ENCODE data around the gene SKOR1.
A peak's percentile ranks its signal among the peaks of the same experiment; 100 is the strongest.

The SKOR1 gene

GRCh38 chr15:67818464-67818863 lies 6.8 kb upstream of the SKOR1 start:
- peaks cover 53 to 61% (median 59%) of the 10 kb centered on the region in 11 experiments for H3K27me3 ChIP-seq
- no peak overlapping the region for H3K4me2 ChIP-seq
- H3K27ac ChIP-seq: no peak overlapping the region
- peaks cover 0 to 9% (median 4%) of the 10 kb centered on the region in 11 experiments; a peak in 6 of 22 replicates for H3K36me3 ChIP-seq
- no peak overlapping the region for H3K4me3 ChIP-seq
- H3K4me1 ChIP-seq: no peaks in the 10 kb centered on the region
- no peak overlapping the region for H3K9ac ChIP-seq
- H4K20me1 ChIP-seq: peaks cover 0 to 50% (median 7%) of the 10 kb centered on the region in 11 experiments; a peak in 10 of 22 replicates
- peaks cover 24 to 63% (median 44%) of the 10 kb centered on the region in 11 experiments for H3K9me3 ChIP-seq (replicated peaks in 1 of 11)
- no peak for TF ChIP-seq Cebpa-rat (IDR thresholded peaks at IDR 0.05)

GRCh38 chr15:67819636-67820035 lies 5.7 kb upstream of the SKOR1 start:
- peaks cover 64 to 73% (median 71%) of the 10 kb centered on the region in 11 experiments for H3K27me3 ChIP-seq
- H4K20me1 ChIP-seq: peaks cover 0 to 59% (median 8%) of the 10 kb centered on the region in 11 experiments; a peak in 11 of 22 replicates
- H3K4me2 ChIP-seq: no peak overlapping the region

GRCh38 chr15:67820122-67820991 lies 5.0 kb upstream of the SKOR1 start:
- Histone ChIP-seq H3K4me2 (no peak overlapping the region), H3K27ac (no peak overlapping the region), H4K20me1 (peaks cover 0 to 61% (median 10%) of the 10 kb centered on the region in 11 experiments; a peak in 11 of 22 replicates), H3K36me3 (peaks cover 0 to 6% (median 4%) of the 10 kb centered on the region in 11 experiments; a peak in 6 of 22 replicates), H3K9me3 (replicated peaks in 1 of 11) (peaks cover 22 to 75% (median 50%) of the 10 kb centered on the region in 11 experiments), H3K4me3 (no peak overlapping the region), H3K9ac (no peak overlapping the region), H3K4me1 (peaks cover 0 to 6% (median 0%) of the 10 kb centered on the region in 10 experiments; a peak in 1 of 20 replicates), H3K27me3 (peaks cover 72 to 80% (median 78%) of the 10 kb centered on the region in 11 experiments)
- no peak for TF ChIP-seq Cebpa-rat (IDR thresholded peaks at IDR 0.05)

More at GRCh38 chr15:67819636-67820035, 5.7 kb upstream of the SKOR1 start:
- H3K4me3 ChIP-seq: no peak overlapping the region
- H3K27ac ChIP-seq: no peak overlapping the region
- peaks cover 0 to 6% (median 0%) of the 10 kb centered on the region in 10 experiments; a peak in 1 of 20 replicates for H3K4me1 ChIP-seq
- TF ChIP-seq Cebpa-rat (IDR thresholded peaks at IDR 0.05): no peak
- H3K9me3 ChIP-seq (replicated peaks in 1 of 11): peaks cover 27 to 73% (median 55%) of the 10 kb centered on the region in 11 experiments
- H3K36me3 ChIP-seq: peaks cover 0 to 9% (median 4%) of the 10 kb centered on the region in 11 experiments; a peak in 6 of 22 replicates
- H3K9ac ChIP-seq: no peak overlapping the region

GRCh38 chr15:67820992-67821783 lies 4.1 kb upstream of the SKOR1 start:
- Histone ChIP-seq H3K9me3 (replicated peaks in 1 of 11) (peaks cover 23 to 75% (median 50%) of the 10 kb centered on the region in 11 experiments), H3K27ac (no peak overlapping the region), H3K36me3 (no peaks in the 10 kb centered on the region; a peak in 1 of 22 replicates), H3K4me2 (no peak overlapping the region), H3K4me3 (no peak overlapping the region), H3K27me3 (peaks cover 80 to 88% (median 87%) of the 10 kb centered on the region in 11 experiments), H3K9ac (no peak overlapping the region), H4K20me1 (peaks cover 0 to 61% (median 10%) of the 10 kb centered on the region in 11 experiments; a peak in 11 of 22 replicates), H3K4me1 (peaks cover 0 to 6% (median 0%) of the 10 kb centered on the region in 10 experiments; a peak in 1 of 20 replicates)
- TF ChIP-seq Cebpa-rat (IDR thresholded peaks at IDR 0.05): no peak

GRCh38 chr15:67821784-67822440 lies 3.4 kb upstream of the SKOR1 start:
- TF ChIP-seq Cebpa-rat (IDR thresholded peaks at IDR 0.05): no peak
- Histone ChIP-seq H3K36me3 (no peaks in the 10 kb centered on the region; a peak in 1 of 22 replicates), H3K27ac (no peak overlapping the region), H3K27me3 (peaks cover 87 to 96% (median 94%) of the 10 kb centered on the region in 11 experiments), H3K9me3 (replicated peaks in 1 of 11) (peaks cover 30 to 78% (median 58%) of the 10 kb centered on the region in 11 experiments), H3K4me1 (peaks cover 0 to 6% (median 0%) of the 10 kb centered on the region in 10 experiments; a peak in 1 of 20 replicates), H3K4me3 (no peak overlapping the region), H3K4me2 (no peak overlapping the region), H4K20me1 (peaks cover 0 to 61% (median 10%) of the 10 kb centered on the region in 11 experiments; a peak in 11 of 22 replicates), H3K9ac (no peak overlapping the region)

- no peak overlapping the region for H3K9ac ChIP-seq
- H3K4me2 ChIP-seq: no peak overlapping the region
- H3K4me1 ChIP-seq: peaks cover 0 to 6% (median 0%) of the 10 kb centered on the region in 10 experiments; a peak in 1 of 20 replicates
- TF ChIP-seq Cebpa-rat (IDR thresholded peaks at IDR 0.05): no peak
- peaks cover 38 to 82% (median 66%) of the 10 kb centered on the region in 11 experiments for H3K9me3 ChIP-seq (replicated peaks in 1 of 11)
- H3K36me3 ChIP-seq: no peaks in the 10 kb centered on the region; a peak in 2 of 22 replicates
- H4K20me1 ChIP-seq: peaks cover 0 to 61% (median 10%) of the 10 kb centered on the region in 11 experiments; a peak in 11 of 22 replicates
- H3K27ac ChIP-seq: no peak overlapping the region
- H3K27me3 ChIP-seq: peaks cover 93 to 100% (median 99%) of the 10 kb centered on the region in 11 experiments
- H3K4me3 ChIP-seq: 0 out of 20 replicates have a peak overlapping the region, but pooled peaks of 1 of the 10 experiments have one; percentile 4
Observed at GRCh38 chr15:67822537-67823313, 2.6 kb upstream of the SKOR1 start.

- H3K36me3 ChIP-seq: peaks cover 0 to 2% (median 0%) of the 10 kb centered on the region in 11 experiments; a peak in 2 of 22 replicates
- H3K4me3 ChIP-seq: peak overlapping the region in 4 of 10 experiments; percentile 2 to 14 (median 8); a peak in 1 of 20 replicates
- peaks cover 0 to 6% (median 0%) of the 10 kb centered on the region in 10 experiments; a peak in 1 of 20 replicates for H3K4me1 ChIP-seq
- H3K9me3 ChIP-seq (replicated peaks in 1 of 11): peaks cover 46 to 90% (median 74%) of the 10 kb centered on the region in 11 experiments
- H3K27me3 ChIP-seq: peaks cover 96 to 100% (median 99%) of the 10 kb centered on the region in 11 experiments
- no peak overlapping the region for H3K27ac ChIP-seq
- H3K4me2 ChIP-seq: peak overlapping the region in 7 of 11 experiments; percentile 3 to 26 (median 18); a peak in 4 of 22 replicates
- no peak for TF ChIP-seq Cebpa-rat (IDR thresholded peaks at IDR 0.05)
- H4K20me1 ChIP-seq: peaks cover 0 to 53% (median 10%) of the 10 kb centered on the region in 11 experiments; a peak in 11 of 22 replicates
- H3K9ac ChIP-seq: no peak overlapping the region
Observed at GRCh38 chr15:67823314-67824196, 1.8 kb upstream of the SKOR1 start.
